Activated CD8-positive, alpha-beta memory T cell treated with anti-CD3 and anti-CD28 coated beads, Interleukin-2, amount 50 U/mL, for 1 hour (primary cell): ENCODE data around the gene ABCB7.
"Not testable (repeated sequence)": the region's sequence is repeated elsewhere in the genome, so short reads cannot be mapped to it uniquely, and the experiment has no call there.

ENCODE experiments used
- DNase-seq: peaks from one replicate; pipeline ENCODE4 v3.0.0-alpha.2; 2020; ENCODE audit errors: extremely low read depth

ABCB7 gene

GRCh38 chrX:75155827-75156525 lies at the start of gene ABCB7:
Gene ABCB7 (minus strand): TSS chrX:75156283. CDS start chrX:75156272, 11 bp downstream.
- DNase-seq, result no peak

GRCh38 chrX:75188415-75189206 lies 32.5 kb upstream of the ABCB7 start:
- DNase-seq, result not testable (repeated sequence)

GRCh38 chrX:75181721-75182120 lies 25.6 kb upstream of the ABCB7 start:
- no peak for DNase-seq

DNA sequence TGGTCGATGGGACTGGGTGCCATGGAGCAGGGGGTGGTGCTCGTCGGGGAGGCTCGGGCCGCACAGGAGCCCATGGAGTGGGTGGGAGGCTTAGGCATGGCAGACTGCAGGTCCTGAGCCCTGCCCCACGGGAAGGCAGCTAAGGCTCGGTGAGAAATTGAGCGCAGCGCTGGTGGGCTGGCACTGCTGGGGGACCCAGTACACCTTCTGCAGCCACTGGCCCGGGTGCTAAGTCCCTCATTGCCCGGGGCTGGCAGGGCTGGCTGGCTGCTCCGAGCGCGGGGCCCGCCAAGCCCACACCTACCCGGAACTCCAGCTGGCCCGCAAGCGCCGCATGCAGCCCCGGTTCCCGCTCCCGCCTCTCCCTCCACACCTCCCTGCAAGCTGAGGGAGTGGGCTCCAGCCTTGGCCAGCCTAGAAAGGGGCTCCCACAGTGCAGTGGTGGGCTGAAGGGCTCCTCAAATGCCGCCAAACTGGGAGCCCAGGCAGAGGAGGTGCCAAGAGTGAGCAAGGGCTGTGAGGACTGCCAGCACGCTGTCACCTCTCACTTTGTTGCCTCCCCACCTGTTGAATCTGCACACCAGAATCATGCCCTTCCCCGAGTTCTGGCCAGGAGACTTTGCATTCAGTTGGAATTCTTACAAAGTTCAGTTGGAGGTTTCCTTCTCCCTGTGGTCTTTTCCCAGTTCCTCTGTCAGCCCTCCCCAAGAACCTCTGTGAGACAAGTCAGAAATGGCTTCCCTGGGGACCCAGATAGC lies 23.6 kb upstream of the ABCB7 start:
- DNase-seq, result not testable (repeated sequence)

- not testable (repeated sequence) for DNase-seq
These were observed 16.3 kb upstream of the ABCB7 start for GRCh38 chrX:75172257-75172890.

DNA sequence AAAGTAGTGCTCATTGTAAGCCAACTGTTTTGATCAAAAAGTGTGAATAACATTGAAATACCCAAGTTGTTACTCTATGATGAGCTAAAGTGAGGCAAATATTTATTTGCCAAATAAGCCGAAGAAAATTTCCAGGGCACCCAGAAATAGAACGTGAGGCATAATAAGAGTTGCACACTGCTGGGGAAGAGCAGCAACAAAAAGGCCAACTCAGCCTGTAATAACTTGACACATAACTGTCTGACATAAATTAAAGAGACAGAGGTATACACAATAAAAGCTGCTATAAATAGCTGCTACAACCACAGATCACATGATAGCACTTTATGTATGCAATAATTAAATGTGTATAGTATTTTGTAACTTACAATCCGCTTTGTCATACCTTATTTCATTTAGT lies 2.0 kb upstream of the ABCB7 start:
- no peak for DNase-seq

DNA sequence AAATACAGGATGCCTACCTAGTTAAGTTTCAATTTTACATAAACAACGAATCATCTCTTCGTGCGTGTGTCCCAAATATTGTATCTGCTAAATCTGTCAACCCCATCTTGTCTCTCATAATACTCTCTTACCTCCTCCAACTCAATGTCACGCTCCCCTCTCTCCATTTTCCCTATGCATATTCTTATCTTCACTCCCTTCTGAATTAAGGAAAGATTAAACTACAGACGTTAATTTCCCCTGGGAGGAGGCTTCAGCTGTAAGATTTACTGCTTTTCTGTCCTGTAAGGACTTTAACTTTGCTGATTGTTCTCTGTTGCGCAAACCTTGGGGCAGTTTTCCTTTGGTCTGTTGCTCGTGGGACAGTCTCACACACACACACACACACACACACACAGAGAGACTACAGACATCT lies 455 bp upstream of the ABCB7 start:
- DNase-seq, result no peak

DNA sequence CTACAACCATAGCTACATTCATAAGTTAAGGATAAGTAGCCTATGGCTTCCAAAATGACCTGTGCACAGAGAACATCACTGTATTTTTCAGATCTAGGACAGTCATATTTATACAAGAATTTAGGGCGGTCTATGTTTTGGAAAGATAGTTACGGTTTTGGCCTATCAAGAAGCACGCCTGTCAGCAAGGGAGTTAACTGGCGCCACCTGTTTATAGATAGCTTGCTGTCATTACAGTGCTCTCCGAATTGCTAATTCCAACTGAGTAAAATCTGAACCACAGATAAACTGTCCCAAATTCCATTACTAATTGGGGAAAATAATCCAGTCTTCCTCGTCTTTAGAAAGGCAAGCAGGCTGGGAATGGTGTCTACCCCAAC lies 646 bp downstream of the ABCB7 start:
- no peak for DNase-seq

- DNase-seq, result no peak
These were observed 1.2 kb downstream of the ABCB7 start for GRCh38 chrX:75154871-75155270.

GRCh38 chrX:75151827-75152592 lies 4.1 kb downstream of the ABCB7 start:
- DNase-seq, result no peak

DNA sequence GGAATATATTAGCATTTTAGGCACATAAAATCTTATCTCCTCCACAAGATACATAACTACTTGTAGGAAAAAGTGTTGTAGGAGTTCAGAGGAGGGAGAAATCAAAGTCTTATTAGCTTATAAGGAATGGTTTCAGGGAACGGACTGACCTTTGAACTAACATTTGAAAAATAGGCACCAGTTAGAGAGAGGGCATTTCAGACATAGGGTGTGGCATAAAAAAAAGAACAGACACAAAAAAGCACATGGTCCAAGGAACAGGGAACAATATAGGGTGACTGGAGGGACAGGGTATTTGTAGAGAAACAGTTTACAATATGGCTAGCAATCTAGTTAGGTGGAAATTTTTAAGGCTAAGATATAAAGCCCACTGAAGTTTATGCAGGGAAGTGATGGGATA lies 6.4 kb downstream of the ABCB7 start:
- no peak for DNase-seq

GRCh38 chrX:75132672-75133071 lies 23.4 kb downstream of the ABCB7 start:
- no peak for DNase-seq

- DNase-seq, result no peak
These were observed 24.0 kb downstream of the ABCB7 start for GRCh38 chrX:75131973-75132627.

DNA sequence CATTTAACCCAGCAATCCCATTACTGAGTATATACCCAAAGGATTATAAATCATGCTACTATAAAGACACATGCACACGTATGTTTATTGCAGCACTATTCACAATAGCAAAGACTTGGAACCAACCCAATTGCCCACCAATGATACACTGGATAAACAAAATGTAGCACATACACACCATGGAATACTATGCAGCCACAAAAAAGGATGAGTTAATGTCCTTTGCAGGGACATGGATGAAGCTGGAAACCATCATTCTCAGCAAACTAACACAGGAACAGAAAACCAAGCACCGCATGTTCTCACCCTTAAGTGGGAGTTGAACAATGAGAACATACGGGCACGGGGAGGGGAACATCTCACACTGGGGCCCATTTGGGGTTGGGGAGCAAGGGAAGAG lies 27.0 kb downstream of the ABCB7 start:
- DNase-seq, result not testable (repeated sequence)

DNA sequence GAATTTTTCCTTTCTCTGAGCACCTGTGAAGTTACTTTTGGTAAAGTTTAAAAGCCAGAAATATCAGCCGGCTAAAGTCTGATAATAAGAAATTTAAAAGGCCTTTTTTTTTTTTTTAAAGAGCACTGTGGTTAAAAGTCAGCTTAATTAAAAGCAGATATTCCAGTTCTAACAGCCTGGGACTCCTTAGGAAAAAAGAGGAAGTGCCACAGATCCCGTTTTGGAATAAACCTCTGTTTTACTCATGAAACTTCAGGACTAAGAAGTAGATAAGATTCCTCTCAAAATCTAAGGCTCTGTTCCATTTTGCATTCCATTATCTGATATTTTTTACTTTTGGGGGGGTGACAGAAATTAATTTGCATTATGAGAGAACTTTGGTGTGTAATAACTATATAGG lies 37.8 kb downstream of the ABCB7 start:
- DNase-seq, result no peak

- DNase-seq, result no peak
These were observed 40.2 kb downstream of the ABCB7 start for GRCh38 chrX:75115707-75116413.

GRCh38 chrX:75114638-75115037 lies 41.4 kb downstream of the ABCB7 start:
- no peak for DNase-seq

DNA sequence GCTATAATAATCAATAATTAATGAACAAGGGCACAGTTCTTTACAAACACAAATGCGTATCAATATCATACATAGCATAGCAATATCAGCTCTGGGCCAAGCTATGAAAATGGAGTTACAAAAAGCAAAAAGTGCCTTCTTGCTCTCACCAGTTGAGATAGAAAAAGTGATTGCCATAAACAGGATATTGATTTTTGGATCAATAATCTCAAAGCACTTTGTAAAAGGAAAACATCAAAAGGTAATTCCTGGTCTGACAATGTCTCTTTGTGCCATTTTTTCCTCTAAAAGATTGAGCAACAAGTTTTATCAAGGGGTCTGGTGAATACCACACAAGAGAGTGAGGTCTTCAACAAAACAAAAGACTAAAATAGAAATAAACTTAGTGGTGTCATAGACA lies 42.4 kb downstream of the ABCB7 start:
- DNase-seq, result no peak

GRCh38 chrX:75107863-75108509 lies 48.1 kb downstream of the ABCB7 start:
- no peak for DNase-seq

GRCh38 chrX:75106772-75107171 lies 49.3 kb downstream of the ABCB7 start:
- no peak for DNase-seq
